ENCODE results near the gene RAP1GAP2. TPM values are rescaled to one million over a fixed set of nuclear protein-coding genes. Genes with fewer than 3 reads are reported as not detected.

The RAP1GAP2 gene
- total RNA-seq, 1 donor from 2014 or later, result 10.6 TPM

- TF ChIP-seq CTCF (IDR thresholded peaks at IDR 0.05; ENCODE audit: unreplicated experiment), result no peak
- Mint-ChIP-seq H3K36me3 (ENCODE audit: low read depth, unreplicated experiment) (peaks cover 3% of the 10 kb centered on the region), H3K4me3 (ENCODE audit: unreplicated experiment) (no peak overlapping the region), H3K27ac (ENCODE audit: unreplicated experiment) (no peak overlapping the region), H3K27me3 (ENCODE audit: unreplicated experiment) (peaks cover 2% of the 10 kb centered on the region), H3K4me1 (ENCODE audit: unreplicated experiment) (peaks cover 3% of the 10 kb centered on the region), H3K9me3 (ENCODE audit: unreplicated experiment) (no peaks in the 10 kb centered on the region)
- no peak for DNase-seq (ENCODE audit: low spot score)
Measured at GRCh38 chr17:3034578-3034920, 238.3 kb downstream of the RAP1GAP2 start.

GRCh38 chr17:3035256-3035967 lies 239.2 kb downstream of the RAP1GAP2 start:
- no peak overlapping the region for H3K27ac Mint-ChIP-seq (ENCODE audit: unreplicated experiment)

GRCh38 chr17:3035968-3036280 lies 239.7 kb downstream of the RAP1GAP2 start:
- H3K27ac Mint-ChIP-seq (ENCODE audit: unreplicated experiment), result no peak overlapping the region
- peaks cover 2% of the 10 kb centered on the region for H3K27me3 Mint-ChIP-seq (ENCODE audit: unreplicated experiment)
- no peaks in the 10 kb centered on the region for H3K9me3 Mint-ChIP-seq (ENCODE audit: unreplicated experiment)
- H3K36me3 Mint-ChIP-seq (ENCODE audit: low read depth, unreplicated experiment), result peaks cover 4% of the 10 kb centered on the region
- no peak overlapping the region for H3K4me3 Mint-ChIP-seq (ENCODE audit: unreplicated experiment)
- H3K4me1 Mint-ChIP-seq (ENCODE audit: unreplicated experiment), result no peaks in the 10 kb centered on the region
- no peak for TF ChIP-seq CTCF (IDR thresholded peaks at IDR 0.05; ENCODE audit: unreplicated experiment)
- no peak for DNase-seq (ENCODE audit: low spot score)

More at GRCh38 chr17:3035256-3035967, 239.2 kb downstream of the RAP1GAP2 start:
- Mint-ChIP-seq H3K4me3 (ENCODE audit: unreplicated experiment) (no peak overlapping the region), H3K27me3 (ENCODE audit: unreplicated experiment) (peaks cover 2% of the 10 kb centered on the region), H3K4me1 (ENCODE audit: unreplicated experiment) (peaks cover 3% of the 10 kb centered on the region), H3K9me3 (ENCODE audit: unreplicated experiment) (no peaks in the 10 kb centered on the region), H3K36me3 (ENCODE audit: low read depth, unreplicated experiment) (peaks cover 6% of the 10 kb centered on the region)
- TF ChIP-seq CTCF (IDR thresholded peaks at IDR 0.05; ENCODE audit: unreplicated experiment), result no peak
- DNase-seq (ENCODE audit: low spot score), result no peak

GRCh38 chr17:3036800-3037199 lies 240.6 kb downstream of the RAP1GAP2 start:
- no peak for DNase-seq (ENCODE audit: low spot score)
- H3K9me3 Mint-ChIP-seq (ENCODE audit: unreplicated experiment), result no peaks in the 10 kb centered on the region

More at GRCh38 chr17:3036800-3037199, 240.6 kb downstream of the RAP1GAP2 start:
- H3K27me3 Mint-ChIP-seq (ENCODE audit: unreplicated experiment), result peaks cover 3% of the 10 kb centered on the region
- H3K27ac Mint-ChIP-seq (ENCODE audit: unreplicated experiment), result no peak overlapping the region
- H3K4me3 Mint-ChIP-seq (ENCODE audit: unreplicated experiment), result no peak overlapping the region
- peaks cover 4% of the 10 kb centered on the region for H3K36me3 Mint-ChIP-seq (ENCODE audit: low read depth, unreplicated experiment)
- no peaks in the 10 kb centered on the region for H3K4me1 Mint-ChIP-seq (ENCODE audit: unreplicated experiment)
- TF ChIP-seq CTCF (IDR thresholded peaks at IDR 0.05; ENCODE audit: unreplicated experiment), result no peak
